HepG2 (cell line): ENCODE measurements around the gene STKLD1. TPM values are rescaled to one million over a fixed set of nuclear protein-coding genes. Genes with fewer than 3 reads are reported as not detected.

Source experiments
- FIP1L1 ChIP-seq: fragments of 200-400 bp; formaldehyde crosslinking; IDR thresholded peaks from 2 replicates; pipeline ENCODE4 v1.6.1; 2018; ENCODE audit warnings: low read depth, mild to moderate bottlenecking, low read length, moderate library complexity, borderline replicate concordance; ENCODE audit not compliant: insufficient read depth
- FOXA3 ChIP-seq: IDR thresholded peaks from 2 replicates; pipeline ENCODE4 v1.6.1; 2016; ENCODE audit warnings: missing genetic modification reagents, missing compliant biosample characterization
- HOXA7 ChIP-seq: sonication (generic); formaldehyde crosslinking; IDR thresholded peaks from 2 replicates; pipeline ENCODE4 v1.8.1; 2022; ENCODE audit warnings: mild to moderate bottlenecking, missing genetic modification reagents, moderate library complexity
- IRF2 ChIP-seq: IDR thresholded peaks from 2 replicates; pipeline ENCODE4 v1.6.1; 2018; ENCODE audit warnings: missing genetic modification reagents, missing compliant biosample characterization
- MIER3 ChIP-seq: IDR thresholded peaks from 2 replicates; pipeline ENCODE4 v1.6.1; 2016; ENCODE audit warnings: missing compliant biosample characterization, borderline replicate concordance
- ONECUT2 ChIP-seq: sonication (generic); formaldehyde crosslinking; IDR thresholded peaks from 2 replicates; pipeline ENCODE4 v1.4.0; 2020; ENCODE audit warnings: missing genetic modification reagents
- RFXAP ChIP-seq: sonication (generic); formaldehyde crosslinking; IDR thresholded peaks from 2 replicates; pipeline ENCODE4 v1.4.0; 2020; ENCODE audit warnings: missing genetic modification reagents, borderline replicate concordance
- RORA ChIP-seq: sonication (generic); formaldehyde crosslinking; IDR thresholded peaks from 2 replicates; pipeline ENCODE4 v1.5.0; 2020; ENCODE audit warnings: mild to moderate bottlenecking, missing genetic modification reagents, moderate library complexity
- RXRB ChIP-seq: IDR thresholded peaks from 2 replicates; pipeline ENCODE4 v1.6.1; 2016; ENCODE audit warnings: borderline replicate concordance, missing genetic modification reagents, missing compliant biosample characterization
- SIX4 ChIP-seq: sonication (generic); formaldehyde crosslinking; IDR thresholded peaks from 2 replicates; pipeline ENCODE4 v1.4.0; 2020; ENCODE audit warnings: missing genetic modification reagents
- SNAPC2 ChIP-seq: sonication (generic); formaldehyde crosslinking; IDR thresholded peaks from 2 replicates; pipeline ENCODE4 v1.8.1; 2022; ENCODE audit warnings: mild to moderate bottlenecking, missing genetic modification reagents
- TBP ChIP-seq: sonication (generic); formaldehyde crosslinking; IDR thresholded peaks from 2 replicates; pipeline ENCODE4 v1.5.0; 2020; ENCODE audit warnings: missing genetic modification reagents
- TEAD3 ChIP-seq: optimal IDR thresholded peaks from 2 replicates; pipeline ENCODE3; 2016; ENCODE audit warnings: borderline replicate concordance
- ZBTB38 ChIP-seq: sonication (generic); formaldehyde crosslinking; IDR thresholded peaks from 2 replicates; pipeline ENCODE4 v1.5.1; 2020; ENCODE audit warnings: mild to moderate bottlenecking, missing genetic modification reagents
- ZC3H4 ChIP-seq: sonication (generic); formaldehyde crosslinking; IDR thresholded peaks from 2 replicates; pipeline ENCODE4 v1.4.0; 2020; ENCODE audit warnings: missing genetic modification reagents, borderline replicate concordance
- ZFAT ChIP-seq: sonication (generic); formaldehyde crosslinking; conservative IDR thresholded peaks from 2 replicates; pipeline ENCODE4 v1.8.1; 2023; ENCODE audit warnings: missing genetic modification reagents, inconsistent platforms
- ZKSCAN5 ChIP-seq: sonication (generic); formaldehyde crosslinking; IDR thresholded peaks from 2 replicates; pipeline ENCODE4 v1.5.1; 2020; ENCODE audit warnings: mild to moderate bottlenecking, missing genetic modification reagents
- ZNF232 ChIP-seq: sonication (generic); formaldehyde crosslinking; IDR thresholded peaks from 2 replicates; pipeline ENCODE4 v1.4.0; 2020; ENCODE audit warnings: missing genetic modification reagents, borderline replicate concordance
- ZNF501 ChIP-seq: sonication (generic); formaldehyde crosslinking; IDR thresholded peaks from 2 replicates; pipeline ENCODE4 v1.5.1; 2020; ENCODE audit warnings: mild to moderate bottlenecking, moderate library complexity, missing genetic modification reagents
- ZNF614 ChIP-seq: IDR thresholded peaks from 2 replicates; pipeline ENCODE4 v1.6.1; 2018; ENCODE audit warnings: missing biosample characterization, missing genetic modification reagents, inconsistent platforms, borderline replicate concordance
- ZSCAN25 ChIP-seq: sonication (generic); formaldehyde crosslinking; IDR thresholded peaks from 2 replicates; pipeline ENCODE4 v1.8.0; 2022; ENCODE audit warnings: mild to moderate bottlenecking, missing genetic modification reagents
- polyA plus RNA-seq, 8 experiments: library from polyadenylated mRNA; depleted of rRNA in 3 of 8; stranded (reverse) in 7 of 8; unstranded in 1 of 8; fragments of >200 nt; fragmentation: Illumina TruSeq in 4 of 8; extraction: Trizol in 4 of 8; gene quantifications; 2 replicates each; pipeline versions ENCODE4 v1.2.1 to v1.2.3, GENCODE V29; 2011 to 2016; ENCODE audit warnings: low read depth in 4 of 8, missing spikeins in 1 of 8, mixed read lengths in 1 of 8; ENCODE audit not compliant: insufficient read depth in 1 of 8
- total RNA-seq, 5 experiments: library from RNA; depleted of rRNA; stranded (reverse); fragments of >200 nt; fragmentation: Illumina TruSeq; extraction: Trizol; gene quantifications; 2 replicates each; pipeline ENCODE4 v1.2.3, GENCODE V29; 2016; ENCODE audit warnings: low read depth in 1 of 5
- TF ChIP-seq, protein P1 (sequence below): sonication (generic); formaldehyde crosslinking; IDR thresholded peaks from 2 replicates; pipeline ENCODE4 v1.5.0; 2020; ENCODE audit warnings: mild to moderate bottlenecking, missing genetic modification reagents
- TF ChIP-seq, protein P2 (sequence below): sonication (generic); formaldehyde crosslinking; IDR thresholded peaks from 2 replicates; pipeline ENCODE4 v1.4.0; 2020; ENCODE audit warnings: missing genetic modification reagents
- TF ChIP-seq, protein P3 (sequence below): sonication (generic); formaldehyde crosslinking; IDR thresholded peaks from 2 replicates; pipeline ENCODE4 v1.4.0; 2020; ENCODE audit warnings: missing genetic modification reagents

Gene STKLD1
- total and polyA plus RNA-seq, 2 of the 13 experiments (the other 11 are each of a cell fraction or from before 2014, with no cell fraction given), result 1.5 to 2.2 TPM

DNA sequence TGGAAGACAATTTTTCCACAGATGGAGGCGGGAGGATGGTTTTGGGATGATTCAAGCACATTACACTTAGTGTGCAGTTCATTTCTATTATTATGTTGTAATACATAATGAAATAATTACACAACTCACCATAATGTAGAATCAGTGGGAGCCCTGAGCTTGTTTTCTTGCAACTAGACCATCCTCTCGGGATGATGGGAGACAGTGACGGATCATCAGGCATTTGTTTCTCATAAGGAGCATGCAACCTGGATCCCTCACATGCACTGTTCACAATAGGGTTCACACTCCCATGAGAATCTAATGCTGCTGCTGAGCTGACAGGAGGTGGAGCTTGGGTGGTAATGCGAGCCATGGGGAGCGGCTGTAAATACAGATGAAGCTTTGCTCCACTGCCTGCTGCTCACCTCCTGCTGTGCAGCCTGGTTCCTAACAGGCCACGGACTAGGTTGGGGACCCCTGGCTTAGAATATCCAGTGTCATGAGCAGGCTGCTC is 1.6 kb downstream of the STKLD1 start (continued):
- peak; percentile 61; the same call in 1 of the 2 replicates for TF ChIP-seq ZKSCAN5 (CRISPR knock-in tag)
- peak; percentile 47; the same call in 1 of the 2 replicates for TF ChIP-seq IRF2
- no peak for TF ChIP-seq ZBTB38 (CRISPR knock-in tag)
- TF ChIP-seq ZNF614 (CRISPR knock-in tag), result peak; percentile 60; the same call in 1 of the 2 replicates
- TF ChIP-seq RORA (CRISPR knock-in tag), result no peak
- TF ChIP-seq SNAPC2 (CRISPR knock-in tag), result no peak; the same call in 1 of the 2 replicates
- no peak for TF ChIP-seq FIP1L1
- peak; percentile 9 for TF ChIP-seq TEAD3 (CRISPR knock-in tag)
- TF ChIP-seq MIER3 (CRISPR knock-in tag), result no peak
- TF ChIP-seq, protein P1, sequence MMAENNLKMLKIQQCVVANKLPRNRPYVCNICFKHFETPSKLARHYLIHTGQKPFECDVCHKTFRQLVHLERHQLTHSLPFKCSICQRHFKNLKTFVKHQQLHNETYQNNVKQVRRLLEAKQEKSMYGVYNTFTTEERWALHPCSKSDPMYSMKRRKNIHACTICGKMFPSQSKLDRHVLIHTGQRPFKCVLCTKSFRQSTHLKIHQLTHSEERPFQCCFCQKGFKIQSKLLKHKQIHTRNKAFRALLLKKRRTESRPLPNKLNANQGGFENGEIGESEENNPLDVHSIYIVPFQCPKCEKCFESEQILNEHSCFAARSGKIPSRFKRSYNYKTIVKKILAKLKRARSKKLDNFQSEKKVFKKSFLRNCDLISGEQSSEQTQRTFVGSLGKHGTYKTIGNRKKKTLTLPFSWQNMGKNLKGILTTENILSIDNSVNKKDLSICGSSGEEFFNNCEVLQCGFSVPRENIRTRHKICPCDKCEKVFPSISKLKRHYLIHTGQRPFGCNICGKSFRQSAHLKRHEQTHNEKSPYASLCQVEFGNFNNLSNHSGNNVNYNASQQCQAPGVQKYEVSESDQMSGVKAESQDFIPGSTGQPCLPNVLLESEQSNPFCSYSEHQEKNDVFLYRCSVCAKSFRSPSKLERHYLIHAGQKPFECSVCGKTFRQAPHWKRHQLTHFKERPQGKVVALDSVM (CRISPR knock-in tag), result 0 out of 2 replicates have a peak, but pooled peaks have one; percentile 0
- TF ChIP-seq ZNF232 (CRISPR knock-in tag), result peak; percentile 64; the same call in 1 of the 2 replicates
- no peak for TF ChIP-seq ZFAT
- TF ChIP-seq ZSCAN25 (CRISPR knock-in tag), result no peak
- TF ChIP-seq FOXA3 (CRISPR knock-in tag), result peak; percentile 41; the same call in 1 of the 2 replicates
- TF ChIP-seq, protein P2, sequence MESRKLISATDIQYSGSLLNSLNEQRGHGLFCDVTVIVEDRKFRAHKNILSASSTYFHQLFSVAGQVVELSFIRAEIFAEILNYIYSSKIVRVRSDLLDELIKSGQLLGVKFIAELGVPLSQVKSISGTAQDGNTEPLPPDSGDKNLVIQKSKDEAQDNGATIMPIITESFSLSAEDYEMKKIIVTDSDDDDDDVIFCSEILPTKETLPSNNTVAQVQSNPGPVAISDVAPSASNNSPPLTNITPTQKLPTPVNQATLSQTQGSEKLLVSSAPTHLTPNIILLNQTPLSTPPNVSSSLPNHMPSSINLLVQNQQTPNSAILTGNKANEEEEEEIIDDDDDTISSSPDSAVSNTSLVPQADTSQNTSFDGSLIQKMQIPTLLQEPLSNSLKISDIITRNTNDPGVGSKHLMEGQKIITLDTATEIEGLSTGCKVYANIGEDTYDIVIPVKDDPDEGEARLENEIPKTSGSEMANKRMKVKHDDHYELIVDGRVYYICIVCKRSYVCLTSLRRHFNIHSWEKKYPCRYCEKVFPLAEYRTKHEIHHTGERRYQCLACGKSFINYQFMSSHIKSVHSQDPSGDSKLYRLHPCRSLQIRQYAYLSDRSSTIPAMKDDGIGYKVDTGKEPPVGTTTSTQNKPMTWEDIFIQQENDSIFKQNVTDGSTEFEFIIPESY (CRISPR knock-in tag), result no peak
- TF ChIP-seq ZC3H4 (CRISPR knock-in tag), result no peak
- TF ChIP-seq HOXA7 (CRISPR knock-in tag), result no peak
- TF ChIP-seq SIX4 (CRISPR knock-in tag), result peak; percentile 35; the same call in 1 of the 2 replicates
- TF ChIP-seq RFXAP (CRISPR knock-in tag), result peak; percentile 54; the same call in 1 of the 2 replicates
- no peak for TF ChIP-seq RXRB (CRISPR knock-in tag)
- no peak for TF ChIP-seq ONECUT2 (CRISPR knock-in tag)
- no peak for TF ChIP-seq TBP (CRISPR knock-in tag)
- TF ChIP-seq ZNF501 (CRISPR knock-in tag), result 0 out of 2 replicates have a peak, but pooled peaks have one; percentile 24
- TF ChIP-seq, protein P3, sequence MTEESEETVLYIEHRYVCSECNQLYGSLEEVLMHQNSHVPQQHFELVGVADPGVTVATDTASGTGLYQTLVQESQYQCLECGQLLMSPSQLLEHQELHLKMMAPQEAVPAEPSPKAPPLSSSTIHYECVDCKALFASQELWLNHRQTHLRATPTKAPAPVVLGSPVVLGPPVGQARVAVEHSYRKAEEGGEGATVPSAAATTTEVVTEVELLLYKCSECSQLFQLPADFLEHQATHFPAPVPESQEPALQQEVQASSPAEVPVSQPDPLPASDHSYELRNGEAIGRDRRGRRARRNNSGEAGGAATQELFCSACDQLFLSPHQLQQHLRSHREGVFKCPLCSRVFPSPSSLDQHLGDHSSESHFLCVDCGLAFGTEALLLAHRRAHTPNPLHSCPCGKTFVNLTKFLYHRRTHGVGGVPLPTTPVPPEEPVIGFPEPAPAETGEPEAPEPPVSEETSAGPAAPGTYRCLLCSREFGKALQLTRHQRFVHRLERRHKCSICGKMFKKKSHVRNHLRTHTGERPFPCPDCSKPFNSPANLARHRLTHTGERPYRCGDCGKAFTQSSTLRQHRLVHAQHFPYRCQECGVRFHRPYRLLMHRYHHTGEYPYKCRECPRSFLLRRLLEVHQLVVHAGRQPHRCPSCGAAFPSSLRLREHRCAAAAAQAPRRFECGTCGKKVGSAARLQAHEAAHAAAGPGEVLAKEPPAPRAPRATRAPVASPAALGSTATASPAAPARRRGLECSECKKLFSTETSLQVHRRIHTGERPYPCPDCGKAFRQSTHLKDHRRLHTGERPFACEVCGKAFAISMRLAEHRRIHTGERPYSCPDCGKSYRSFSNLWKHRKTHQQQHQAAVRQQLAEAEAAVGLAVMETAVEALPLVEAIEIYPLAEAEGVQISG (CRISPR knock-in tag), result peak; percentile 39; the same call in 1 of the 2 replicates
